CD4-positive, alpha-beta T cell treated with Interleukin-15 for 4 hours (primary cell): Measurements from ENCODE around the gene GEMIN5.
A peak's percentile ranks its signal among the peaks of the same experiment; 100 is the strongest.
"Not testable (repeated sequence)": the region's sequence is repeated elsewhere in the genome, so short reads cannot be mapped to it uniquely, and the experiment has no call there.

Source experiments
- DNase-seq: peaks from one replicate; pipeline ENCODE4 v3.0.0-alpha.2; 2020; ENCODE audit warnings: low spot score

GEMIN5 gene

GRCh38 chr5:154940772-154941620 is 3.0 kb upstream of the GEMIN5 start, which contains the start of gene MRPL22:
TSS of gene MRPL22 (plus strand) at chr5:154941073. CDS start at chr5:154941111, 38 bp downstream.
- peak; percentile 96 for DNase-seq

DNA sequence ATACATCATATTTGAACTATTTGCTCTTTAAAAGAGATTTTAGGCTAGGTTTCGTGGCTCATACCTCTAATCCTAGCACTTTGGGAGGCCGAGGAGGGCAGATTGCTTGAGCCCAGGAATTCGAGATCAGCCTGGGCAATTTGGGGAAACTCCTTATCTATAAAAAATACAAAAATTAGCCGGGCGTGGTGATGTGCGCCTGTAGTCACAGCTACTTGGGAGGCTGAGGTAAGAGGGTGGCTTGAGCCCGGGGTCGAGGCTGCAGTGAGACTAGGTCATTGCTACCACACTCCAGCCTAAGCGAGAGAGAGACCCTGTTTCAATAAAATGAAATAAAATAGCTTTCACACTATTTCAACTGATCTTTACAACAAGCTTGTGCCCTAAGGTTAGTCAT is 2.4 kb upstream of the GEMIN5 start:
- no peak for DNase-seq

GRCh38 chr5:154939387-154939786 is 1.4 kb upstream of the GEMIN5 start:
- DNase-seq, result not testable (repeated sequence)

DNA sequence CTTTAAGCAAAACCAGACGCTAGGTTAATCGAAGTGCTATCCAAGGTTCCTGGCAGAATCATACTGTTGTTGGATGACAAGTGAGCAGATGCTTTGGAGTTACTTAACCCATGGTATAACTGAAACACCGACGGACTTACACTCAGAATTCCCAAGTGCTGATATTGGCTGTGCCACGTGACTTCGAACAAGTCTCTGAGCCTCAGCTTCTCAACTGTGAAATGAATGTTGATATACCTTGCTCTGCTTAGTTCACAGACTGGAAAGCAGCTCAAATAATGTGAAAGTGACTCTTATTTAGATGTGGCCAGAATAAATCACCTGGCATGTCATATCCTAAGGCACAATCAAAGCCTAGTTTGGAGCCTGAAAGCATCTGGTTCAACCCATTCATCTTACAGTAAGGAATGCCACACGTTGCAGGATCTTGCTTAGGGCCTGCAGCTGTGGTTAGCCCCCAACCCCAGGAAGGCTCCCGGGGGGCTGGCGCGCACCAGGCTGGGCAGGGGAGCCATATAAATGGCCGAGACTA is 759 bp downstream of the GEMIN5 start:
- DNase-seq, result no peak

GRCh38 chr5:154934881-154935280 is 3.1 kb downstream of the GEMIN5 start:
- DNase-seq, result no peak

DNA sequence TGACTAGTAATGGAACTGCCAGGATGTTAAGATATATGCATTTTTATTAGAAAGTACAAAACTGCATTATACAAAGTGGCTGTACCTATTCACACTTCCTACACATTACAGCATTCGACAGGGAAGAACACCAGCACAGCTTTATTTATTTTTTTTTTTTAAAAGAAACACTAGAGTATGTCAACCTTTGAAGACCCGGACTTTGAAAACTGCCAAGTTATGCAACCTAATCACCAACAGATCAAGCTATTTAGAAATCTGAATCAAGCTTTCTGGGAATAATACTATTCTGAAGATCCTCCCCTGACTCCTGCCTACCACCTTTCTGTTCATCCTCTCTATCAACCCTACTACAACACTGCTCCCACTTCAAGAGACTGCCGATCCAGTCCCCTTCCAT is 4.5 kb downstream of the GEMIN5 start:
- no peak for DNase-seq

GRCh38 chr5:154923441-154924430 is 14.3 kb downstream of the GEMIN5 start:
- no peak for DNase-seq

GRCh38 chr5:154917757-154918156 is 20.3 kb downstream of the GEMIN5 start:
- no peak for DNase-seq

GRCh38 chr5:154916874-154917273 is 21.1 kb downstream of the GEMIN5 start:
- DNase-seq, result no peak

DNA sequence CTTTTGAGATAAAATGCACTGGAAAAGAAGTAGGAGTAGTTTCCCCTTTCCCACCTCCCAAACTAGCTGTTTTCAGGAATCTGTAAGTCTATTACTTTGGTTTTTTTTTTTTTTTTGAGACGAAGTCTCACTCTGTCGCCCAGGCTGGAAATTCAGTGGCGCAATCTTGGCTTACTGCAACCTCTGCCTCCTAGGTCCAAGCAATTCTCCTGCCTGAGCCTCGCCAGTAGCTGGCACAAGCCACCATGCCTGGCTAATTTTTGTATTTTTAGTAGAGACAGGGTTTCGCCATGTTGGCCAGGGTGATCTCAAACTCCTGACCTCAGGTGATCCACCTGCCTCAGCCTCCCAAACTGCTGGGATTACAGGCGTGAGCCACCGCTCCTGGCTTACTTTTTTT is 32.4 kb downstream of the GEMIN5 start:
- not testable (repeated sequence) for DNase-seq

- no peak for DNase-seq
Measured at GRCh38 chr5:154901913-154902312, 36.1 kb downstream of the GEMIN5 start.

- no peak for DNase-seq
Measured at GRCh38 chr5:154901276-154901675, 36.7 kb downstream of the GEMIN5 start.

DNA sequence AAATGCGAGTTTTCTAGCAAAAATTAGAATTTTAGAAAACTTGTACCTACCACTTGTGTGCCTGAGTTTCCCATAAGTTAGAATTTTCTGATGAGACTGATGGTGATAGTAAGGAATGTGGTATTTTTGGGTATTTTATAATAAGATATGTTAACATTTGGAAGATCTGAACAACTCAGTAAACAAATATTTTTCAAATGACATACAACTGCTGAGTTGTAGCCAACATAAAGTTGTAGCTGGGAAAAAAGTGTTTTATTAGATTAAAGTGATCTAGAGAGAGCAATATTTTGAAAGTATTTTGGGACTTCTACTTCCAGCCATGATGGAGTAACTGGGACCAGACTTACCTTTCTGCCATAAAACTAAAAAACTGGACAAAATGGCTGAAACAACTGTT is 37.9 kb downstream of the GEMIN5 start:
- no peak for DNase-seq

DNA sequence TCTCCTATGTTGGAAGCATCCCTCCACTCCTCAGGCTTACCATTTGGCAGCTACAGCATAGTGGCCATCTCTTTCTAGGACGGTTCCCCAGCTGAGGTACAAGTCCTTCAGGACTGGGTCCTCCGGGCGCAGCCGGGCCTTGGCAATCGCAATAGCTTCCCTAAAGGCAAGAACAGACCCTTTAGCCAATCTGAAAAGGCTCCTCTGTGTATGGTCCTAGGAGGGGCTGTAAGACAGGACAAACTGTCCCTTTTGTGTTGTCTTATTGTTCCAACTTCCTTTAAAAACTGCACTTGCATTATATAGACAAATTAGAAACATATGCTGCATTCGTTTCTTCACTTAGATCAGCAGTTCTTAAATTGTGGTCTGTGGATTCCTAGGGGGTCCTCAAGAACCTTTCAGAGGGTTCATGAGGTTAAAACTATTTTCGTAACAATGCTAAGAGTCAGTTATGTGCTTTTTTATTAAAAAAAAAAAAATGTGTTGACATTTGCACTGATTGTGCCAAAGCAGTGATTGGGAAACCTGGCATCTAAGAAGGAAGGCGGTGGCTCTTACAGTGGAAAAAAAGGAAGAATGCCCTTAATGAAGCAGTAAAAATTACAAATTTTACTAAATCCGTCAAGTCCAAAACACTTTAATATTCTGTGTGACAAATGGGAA is 38.7 kb downstream of the GEMIN5 start:
- DNase-seq, result no peak

GRCh38 chr5:154898210-154898609 is 39.8 kb downstream of the GEMIN5 start:
- DNase-seq, result no peak

DNA sequence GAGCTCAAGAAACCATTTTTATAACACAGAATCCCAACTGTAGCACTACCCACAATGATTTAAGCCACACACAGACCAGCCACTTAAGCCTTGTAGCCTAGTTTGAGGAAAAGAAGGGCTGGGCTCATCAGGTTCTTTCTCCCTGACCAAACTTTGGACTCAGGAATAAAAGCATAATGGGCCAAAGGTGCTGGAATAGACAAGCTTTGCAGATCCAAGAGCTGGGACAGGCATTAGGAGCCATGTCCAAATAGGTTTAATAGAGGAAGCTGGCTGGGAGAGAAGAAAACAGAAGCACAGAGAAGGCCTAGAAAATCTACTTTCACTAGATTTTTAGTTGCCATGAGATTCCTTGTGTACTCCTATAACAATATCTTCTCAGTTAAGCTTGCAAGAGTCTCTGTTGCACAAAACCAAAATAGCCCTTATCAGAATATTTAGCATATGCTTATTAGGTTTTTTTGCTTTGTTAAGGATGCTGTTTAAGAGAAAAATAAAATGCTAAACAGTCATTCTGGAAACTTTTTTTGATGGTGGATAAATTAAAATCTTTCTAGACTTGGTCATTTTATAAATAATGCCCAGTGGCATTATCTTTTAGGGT is 41.3 kb downstream of the GEMIN5 start:
- DNase-seq, result no peak

DNA sequence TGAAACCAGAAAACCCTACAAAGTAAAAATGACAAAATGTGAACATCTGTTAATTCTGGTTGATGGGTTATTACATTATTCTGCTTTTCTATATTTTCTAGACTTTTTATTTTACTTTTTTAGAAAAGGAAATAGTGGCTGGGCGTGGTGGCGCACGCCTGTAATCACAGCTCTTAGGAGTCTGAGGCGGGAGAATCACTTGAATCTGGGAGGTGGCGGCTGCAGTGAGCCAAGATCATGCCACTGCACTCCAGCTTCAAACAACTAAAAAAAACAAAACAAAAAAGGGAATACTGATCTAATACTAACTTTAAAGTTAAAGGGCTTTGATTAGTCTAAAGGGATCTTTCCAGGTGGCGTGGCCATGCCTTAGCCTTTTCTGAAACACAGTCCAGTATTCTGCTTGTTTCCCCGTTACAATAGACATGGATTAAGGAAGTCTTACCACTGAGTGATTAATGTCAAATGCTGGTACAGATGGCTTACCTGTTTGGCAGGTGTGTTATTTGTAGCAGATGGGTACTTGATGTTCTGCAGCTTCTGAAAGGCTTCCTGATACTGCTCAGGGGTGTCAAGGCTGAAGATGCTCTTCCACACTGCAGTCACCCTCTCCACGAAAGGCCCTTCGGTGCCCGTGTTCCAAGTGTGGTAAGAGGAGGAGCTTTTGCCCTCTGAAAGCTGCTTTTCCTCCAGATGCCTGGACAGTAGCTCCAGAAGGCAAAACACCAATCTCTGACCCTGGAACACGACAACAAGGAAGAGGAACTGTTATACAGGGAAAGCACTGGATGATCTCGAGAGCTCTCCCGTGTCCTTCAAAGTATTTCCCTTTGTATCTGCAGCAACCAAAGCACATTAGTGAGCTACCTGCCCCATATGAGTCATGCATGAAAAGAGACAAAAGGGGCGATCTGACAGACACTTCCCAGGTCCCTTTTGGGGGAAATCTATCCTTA is 42.1 kb downstream of the GEMIN5 start:
- DNase-seq, result no peak

- no peak for DNase-seq
Measured at GRCh38 chr5:154893381-154893780, 44.6 kb downstream of the GEMIN5 start.

GRCh38 chr5:154892369-154892771 is 45.6 kb downstream of the GEMIN5 start:
- DNase-seq, result no peak

GRCh38 chr5:154885439-154885838 is 52.6 kb downstream of the GEMIN5 start:
- DNase-seq, result no peak
